T follicular helper cell (primary cell): ENCODE results near the gene C2CD2.
"Not testable (repeated sequence)": the region's sequence is repeated elsewhere in the genome, so short reads cannot be mapped to it uniquely, and the experiment has no call there.

ENCODE experiments used
- DNase-seq: peaks from one replicate; pipeline ENCODE4 v3.0.0-alpha.2; 2020; ENCODE audit warnings: low read depth

The C2CD2 gene

DNA sequence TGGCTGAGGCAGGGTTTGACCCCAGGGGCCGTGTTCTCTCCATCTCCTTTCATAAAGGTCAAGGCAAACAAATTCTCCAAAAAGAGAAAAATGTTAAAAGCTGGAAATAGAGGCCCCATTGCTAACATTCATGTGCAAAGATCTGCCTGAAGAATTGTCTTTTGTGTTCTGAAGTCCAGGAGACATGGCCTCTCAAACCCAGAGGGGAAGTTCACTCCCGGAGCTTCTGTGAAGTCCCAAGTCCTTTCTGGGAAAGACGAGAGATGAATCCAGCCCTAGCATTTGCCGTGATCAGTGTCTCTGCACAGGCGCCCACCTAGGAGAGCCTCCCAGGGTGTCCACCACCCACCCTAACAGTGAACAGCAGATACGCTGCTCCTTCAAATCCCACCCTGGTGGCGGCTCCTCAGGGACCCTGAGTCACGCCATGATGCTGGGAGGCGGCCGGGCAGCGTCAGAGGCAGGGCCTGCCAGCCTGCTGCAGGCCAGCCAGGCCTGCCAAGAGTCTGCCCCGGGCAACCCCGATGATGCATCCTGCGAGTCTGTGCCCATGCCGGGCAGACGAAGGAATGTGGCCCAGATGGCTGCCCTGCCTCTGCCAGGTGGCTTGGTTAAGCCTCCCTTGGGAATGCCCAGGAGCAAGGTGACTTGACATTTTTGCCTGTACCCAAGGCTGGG lies 5.2 kb upstream of the C2CD2 start:
- no peak for DNase-seq

- no peak for DNase-seq
Observed at GRCh38 chr21:41957991-41958766, 4.4 kb upstream of the C2CD2 start.

DNA sequence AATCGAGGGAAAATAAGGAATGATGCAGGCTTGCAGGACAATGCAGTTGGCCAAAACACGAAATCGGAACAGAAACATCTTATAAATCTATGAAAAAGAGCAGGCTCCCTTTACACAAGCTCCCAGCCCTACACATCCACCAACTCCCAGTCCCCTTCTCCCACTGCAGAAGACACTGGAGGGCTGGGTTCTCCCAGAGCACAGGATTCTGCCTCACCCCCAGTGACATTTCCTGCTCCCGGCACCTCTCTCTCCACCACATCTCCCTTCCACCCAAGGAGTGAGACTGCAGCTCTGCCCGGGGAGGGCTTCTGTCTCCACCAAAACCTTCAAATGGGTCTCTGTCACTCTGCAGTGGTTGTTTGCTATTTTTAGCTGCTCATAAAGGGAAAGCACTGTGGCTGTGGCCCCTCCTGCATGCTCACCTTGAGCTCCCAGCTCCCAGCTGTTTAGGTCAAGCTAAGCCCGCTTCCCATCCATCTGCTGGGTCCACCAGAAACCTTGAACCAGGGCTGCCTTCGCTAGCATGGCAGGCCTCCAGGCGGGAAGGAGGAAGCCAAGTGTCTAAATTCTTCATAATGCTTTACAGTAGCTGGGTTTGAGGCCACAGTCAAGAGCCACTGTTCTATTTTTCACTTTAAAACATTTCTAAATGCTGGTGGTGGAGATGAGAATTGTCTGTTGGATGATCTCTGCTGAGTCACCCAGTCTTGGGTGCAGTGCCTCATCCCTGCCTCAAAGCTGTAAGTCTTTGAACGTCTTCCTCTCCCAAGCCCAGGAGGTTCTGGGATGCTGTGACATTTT lies 3.3 kb upstream of the C2CD2 start:
- DNase-seq: no peak

DNA sequence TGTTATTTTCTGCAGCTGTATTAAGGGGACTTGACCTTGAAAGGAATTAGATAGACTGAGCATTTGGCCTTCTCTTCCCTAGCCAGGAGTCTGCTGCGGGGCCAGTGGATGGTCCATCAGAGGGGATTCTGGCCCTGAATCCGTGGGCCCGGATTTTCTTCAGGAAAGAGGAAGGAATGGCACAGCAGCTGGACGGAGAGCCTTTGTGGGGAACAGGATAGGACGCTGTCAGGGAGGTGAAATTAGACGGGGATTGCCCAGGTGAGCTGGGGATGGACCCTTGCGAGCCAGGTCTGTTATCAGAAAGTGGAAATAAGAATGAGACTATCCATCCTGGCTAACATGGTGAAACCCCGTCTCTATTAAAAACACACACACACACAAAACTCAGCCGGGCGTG lies 1.7 kb upstream of the C2CD2 start:
- DNase-seq: no peak

GRCh38 chr21:41954654-41955499 lies 1.1 kb upstream of the C2CD2 start:
- no peak for DNase-seq

DNA sequence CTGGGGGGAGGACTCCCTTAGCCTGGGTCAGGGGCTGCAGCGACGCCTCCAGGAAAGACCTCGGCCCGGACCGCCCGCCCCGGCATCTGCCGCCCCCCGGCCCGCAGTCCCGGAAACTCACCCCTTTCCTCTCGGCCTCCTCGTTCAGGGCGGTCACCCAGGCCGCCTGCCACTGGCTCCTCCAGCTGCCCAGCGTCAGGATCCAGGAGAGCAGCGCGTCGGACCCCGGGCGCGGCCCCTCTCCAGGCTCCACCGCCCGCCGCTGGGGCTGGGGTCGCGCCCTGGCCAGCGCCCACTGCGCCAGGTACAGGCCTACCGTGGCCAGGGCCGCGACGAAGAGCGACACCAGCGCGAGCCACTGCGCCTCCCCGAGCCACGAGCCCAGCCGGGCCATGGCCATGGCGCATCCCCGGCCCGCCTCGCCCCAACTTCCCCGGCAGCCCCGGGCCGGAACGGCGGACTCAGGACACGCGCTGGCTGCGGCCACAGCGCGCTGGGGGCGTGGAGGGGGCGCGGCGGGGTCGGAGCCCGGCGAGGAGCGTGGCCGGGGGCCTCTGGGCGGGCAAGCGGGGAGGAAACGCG lies 478 bp downstream of the C2CD2 start:
- no peak for DNase-seq

- DNase-seq: no peak
Observed at GRCh38 chr21:41952568-41953248, 1.1 kb downstream of the C2CD2 start.

GRCh38 chr21:41951876-41952567 lies 1.8 kb downstream of the C2CD2 start:
- no peak for DNase-seq

GRCh38 chr21:41950941-41951351 lies 2.9 kb downstream of the C2CD2 start:
- DNase-seq: no peak

GRCh38 chr21:41949631-41950030 lies 4.2 kb downstream of the C2CD2 start:
- DNase-seq: not testable (repeated sequence)

GRCh38 chr21:41948901-41949300 lies 4.9 kb downstream of the C2CD2 start:
- no peak for DNase-seq

GRCh38 chr21:41948078-41948895 lies 5.5 kb downstream of the C2CD2 start:
- no peak for DNase-seq

DNA sequence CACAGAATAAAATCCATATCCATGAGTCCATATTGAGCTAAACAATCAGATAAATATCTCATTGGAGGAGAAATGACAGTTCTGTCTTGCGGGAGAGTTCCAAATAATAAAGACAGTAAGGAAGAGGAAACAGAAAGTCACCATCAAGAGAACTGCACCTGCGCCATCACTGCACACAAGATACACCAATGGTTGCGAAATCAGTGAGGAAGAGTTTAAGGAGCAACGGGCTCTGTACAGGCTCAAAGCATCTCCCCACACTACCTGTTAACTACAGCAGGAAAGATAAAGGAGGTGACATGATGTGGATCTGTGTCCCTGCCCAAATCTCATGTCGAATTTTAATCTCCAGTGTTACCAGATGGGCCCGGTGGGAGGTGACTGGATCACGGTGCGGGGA lies 7.8 kb downstream of the C2CD2 start:
- no peak for DNase-seq

GRCh38 chr21:41943851-41944250 lies 10.0 kb downstream of the C2CD2 start:
- DNase-seq: no peak

GRCh38 chr21:41942457-41942856 lies 11.4 kb downstream of the C2CD2 start:
- no peak for DNase-seq

GRCh38 chr21:41941941-41942340 lies 11.9 kb downstream of the C2CD2 start:
- no peak for DNase-seq

- DNase-seq: no peak
Observed at GRCh38 chr21:41940431-41940830, 13.4 kb downstream of the C2CD2 start.

DNA sequence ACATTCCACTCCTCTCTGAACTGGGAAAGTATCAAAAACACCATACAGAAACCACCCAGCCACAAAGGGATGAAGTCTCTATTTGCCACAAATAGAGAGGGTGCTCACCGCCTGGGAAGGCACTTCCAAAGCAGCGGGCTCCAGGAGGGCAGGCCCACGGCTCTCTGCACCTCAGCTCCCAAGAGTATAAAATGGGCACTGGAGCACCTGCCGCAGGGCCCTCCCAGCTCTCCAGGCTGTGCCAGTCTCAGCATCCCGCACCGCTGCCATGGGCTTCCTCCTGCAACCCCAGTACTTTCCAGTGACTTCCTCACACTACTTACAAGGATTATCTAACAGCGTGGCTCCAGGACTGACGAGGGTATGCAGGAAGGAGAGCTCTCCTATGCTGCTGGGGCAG lies 14.4 kb downstream of the C2CD2 start:
- no peak for DNase-seq

- no peak for DNase-seq
Observed at GRCh38 chr21:41933313-41934079, 20.3 kb downstream of the C2CD2 start.
